PC-9 (cell line): ENCODE measurements around the gene CHSY1. TPM values are rescaled to one million over a fixed set of nuclear protein-coding genes. Genes with fewer than 3 reads are reported as not detected.

Experiments used
- BruUV-seq: library from RNA; stranded (reverse); fragments of 400-500 nt; replicated peaks from 2 replicates; lab custom pipeline; 2021; lab: Mats Ljungman, UMichigan
- CTCF ChIA-PET: fragments of 300-600 bp; sonication (Branson Sonifier 250); formaldehyde crosslinking; loops from one replicate; lab custom pipeline; 2022; ENCODE audit warnings: antibody characterized with exemption; lab: Charles Lee
- POLR2A ChIA-PET: fragments of 300-600 bp; sonication (Branson Sonifier 250); formaldehyde crosslinking; loops from one replicate; lab custom pipeline; 2022; ENCODE audit warnings: antibody characterized with exemption; ENCODE audit not compliant: unreplicated experiment; lab: Charles Lee
- DNase-seq, 2 experiments: peaks; one replicate each; pipeline versions ENCODE4 v3.0.0 to v3.0.0-alpha.2; 2015 to 2022; ENCODE audit warnings: mixed read lengths in 1 of 2
- H2AFZ ChIP-seq: fragments of 200-600 bp; sonication (generic); 2 replicates; pipeline ENCODE4 v1.8.1; 2017; ENCODE audit warnings: antibody characterized with exemption
- H3F3A ChIP-seq: fragments of 200-600 bp; sonication (generic); 2 replicates; pipeline ENCODE4 v1.8.1; 2017; ENCODE audit warnings: antibody characterized with exemption, mild to moderate bottlenecking, low read depth; ENCODE audit not compliant: insufficient read depth
- H3K27ac ChIP-seq: fragments of 200-600 bp; sonication (generic); 2 replicates; pipeline ENCODE4 v1.6.1; 2016; ENCODE audit warnings: mixed run types
- H3K27me3 ChIP-seq: fragments of 200-600 bp; sonication (generic); 2 replicates; pipeline ENCODE4 v1.6.1; 2016; ENCODE audit warnings: low read depth, mixed run types; ENCODE audit not compliant: insufficient read depth
- H3K36me3 ChIP-seq: fragments of 200-600 bp; sonication (generic); 2 replicates; pipeline ENCODE4 v1.6.1; 2016; ENCODE audit warnings: low read depth, mixed run types
- H3K4me1 ChIP-seq: fragments of 200-600 bp; sonication (generic); replicated peaks from 2 replicates; pipeline ENCODE4 v1.6.1; 2016; ENCODE audit warnings: mixed run types; ENCODE audit not compliant: insufficient read depth
- H3K4me2 ChIP-seq: fragments of 200-600 bp; sonication (generic); 2 replicates; pipeline ENCODE4 v1.6.1; 2017; ENCODE audit warnings: mixed run types
- H3K4me3 ChIP-seq: fragments of 200-600 bp; sonication (generic); 2 replicates; pipeline ENCODE4 v1.6.1; 2016; ENCODE audit warnings: mixed run types
- H3K79me2 ChIP-seq: fragments of 200-600 bp; sonication (generic); 2 replicates; pipeline ENCODE4 v1.6.1; 2017; ENCODE audit warnings: low read depth, mixed run types
- H3K9me2 ChIP-seq: fragments of 200-600 bp; sonication (generic); 2 replicates; pipeline ENCODE4 v1.8.1; 2017; ENCODE audit warnings: mild to moderate bottlenecking; ENCODE audit not compliant: insufficient read depth
- H3K9me3 ChIP-seq: fragments of 200-600 bp; sonication (generic); 2 replicates; pipeline ENCODE4 v1.8.1; 2016; ENCODE audit warnings: low read depth; ENCODE audit not compliant: insufficient read depth
- H4K20me1 ChIP-seq: fragments of 200-600 bp; sonication (generic); 2 replicates; pipeline ENCODE4 v1.8.1; 2017; ENCODE audit not compliant: insufficient read depth
- EZH2 ChIP-seq: fragments of 200-600 bp; sonication (generic); IDR thresholded peaks from 2 replicates; pipeline ENCODE4 v1.8.0; 2017; ENCODE audit warnings: antibody characterized with exemption, low read depth
- intact Hi-C: fragments of 100-400 bp; cut with micrococcal nuclease; formaldehyde crosslinking; loops from one replicate; pipeline ENCODE4 v1.10.0; 2022; ENCODE audit not compliant: unreplicated experiment
- total RNA-seq: library from RNA; stranded (reverse); gene quantifications from 2 replicates; pipeline ENCODE4 v1.2.3, GENCODE V29; 2021
- TF ChIP-seq, protein P1 (sequence below): fragments of 200-600 bp; sonication (generic); conservative IDR thresholded peaks from 2 replicates; pipeline ENCODE4 v1.6.1; 2017; ENCODE audit warnings: mixed run types, antibody characterized with exemption, mild to moderate bottlenecking, moderate library complexity

CHSY1 gene
- total RNA-seq, 1 experiment from 2014 or later = 10.7 TPM

DNA sequence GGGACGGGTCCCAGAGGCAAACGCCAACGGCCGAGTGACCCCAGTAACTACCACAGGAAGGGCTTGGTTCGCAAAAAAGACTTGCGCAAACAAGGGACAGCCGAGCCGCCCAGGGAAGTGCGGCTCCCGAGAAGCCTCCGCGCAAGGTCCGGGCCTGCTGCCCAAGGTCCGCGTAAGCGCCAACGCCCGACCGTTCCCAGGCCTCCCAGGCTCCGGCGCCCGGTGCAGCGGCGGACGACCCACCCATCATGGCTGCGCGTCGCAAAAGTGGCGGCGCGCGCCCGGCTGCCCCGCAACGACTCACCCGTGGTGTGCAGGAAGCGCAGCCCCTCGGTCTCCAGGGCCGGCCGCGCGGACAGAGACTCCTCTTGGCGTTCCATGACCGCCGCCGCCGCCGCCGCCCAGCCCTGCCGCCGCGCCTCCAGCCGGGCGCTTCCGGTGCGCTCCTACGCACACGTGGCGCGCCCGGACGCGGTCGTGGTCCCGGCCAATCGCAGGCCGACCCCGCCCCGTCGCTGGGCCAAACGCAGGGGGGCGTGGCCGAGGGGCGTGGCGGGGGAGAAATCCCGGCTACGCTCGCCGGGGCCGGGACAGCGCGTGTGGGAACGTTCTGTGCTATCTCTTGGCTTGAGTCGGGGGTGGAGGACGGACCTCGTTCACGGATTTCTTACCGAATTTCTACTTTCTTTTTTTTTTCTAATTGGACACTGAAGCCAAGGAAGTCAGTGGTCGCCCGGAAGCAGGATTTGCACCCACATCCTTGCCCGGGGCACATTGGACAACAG, 25.4 kb upstream of the CHSY1 start, which contains the start of gene SELENOS:
SELENOS (minus strand) TSS at position 448 of the 785 bp plus-strand sequence; CDS start at position 380, 68 bp downstream.
- CTCF ChIA-PET = no interaction called here
- peaks cover 22% of the 10 kb centered on the region for H3K36me3 ChIP-seq
- intact Hi-C loops = loop anchor here (1.0 kb wide), 1 partner anchor 26 kb away; no protein-coding TSS in a partner anchor
- no peaks in the 10 kb centered on the region for H3K9me2 ChIP-seq
- TF ChIP-seq, protein P1, sequence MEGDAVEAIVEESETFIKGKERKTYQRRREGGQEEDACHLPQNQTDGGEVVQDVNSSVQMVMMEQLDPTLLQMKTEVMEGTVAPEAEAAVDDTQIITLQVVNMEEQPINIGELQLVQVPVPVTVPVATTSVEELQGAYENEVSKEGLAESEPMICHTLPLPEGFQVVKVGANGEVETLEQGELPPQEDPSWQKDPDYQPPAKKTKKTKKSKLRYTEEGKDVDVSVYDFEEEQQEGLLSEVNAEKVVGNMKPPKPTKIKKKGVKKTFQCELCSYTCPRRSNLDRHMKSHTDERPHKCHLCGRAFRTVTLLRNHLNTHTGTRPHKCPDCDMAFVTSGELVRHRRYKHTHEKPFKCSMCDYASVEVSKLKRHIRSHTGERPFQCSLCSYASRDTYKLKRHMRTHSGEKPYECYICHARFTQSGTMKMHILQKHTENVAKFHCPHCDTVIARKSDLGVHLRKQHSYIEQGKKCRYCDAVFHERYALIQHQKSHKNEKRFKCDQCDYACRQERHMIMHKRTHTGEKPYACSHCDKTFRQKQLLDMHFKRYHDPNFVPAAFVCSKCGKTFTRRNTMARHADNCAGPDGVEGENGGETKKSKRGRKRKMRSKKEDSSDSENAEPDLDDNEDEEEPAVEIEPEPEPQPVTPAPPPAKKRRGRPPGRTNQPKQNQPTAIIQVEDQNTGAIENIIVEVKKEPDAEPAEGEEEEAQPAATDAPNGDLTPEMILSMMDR = no peak
- no peak for TF ChIP-seq EZH2
- H3K27ac ChIP-seq = peak within 1 kb of the TSS; percentile 47; the same call in 1 of the 2 replicates
- H3K27me3 ChIP-seq = no peaks in the 10 kb centered on the region
- TSS peak; percentile 57 for BruUV-seq
- peaks cover 10% of the 10 kb centered on the region for H4K20me1 ChIP-seq
- H3K9me3 ChIP-seq = no peaks in the 10 kb centered on the region
- peak; percentile 68 to 91 for DNase-seq
- peaks cover 18% of the 10 kb centered on the region for H3K4me1 ChIP-seq
- POLR2A ChIA-PET = no interaction called here
- H3K4me3 ChIP-seq = peak within 1 kb of the TSS; percentile 81
- H3K4me2 ChIP-seq = peak within 1 kb of the TSS; percentile 87
- peaks cover 24% of the 10 kb centered on the region for H3K79me2 ChIP-seq
- H2AFZ ChIP-seq = peak within 1 kb of the TSS; percentile 82
- H3F3A ChIP-seq = peaks cover 23% of the 10 kb centered on the region; the same call in 1 of the 2 replicates

DNA sequence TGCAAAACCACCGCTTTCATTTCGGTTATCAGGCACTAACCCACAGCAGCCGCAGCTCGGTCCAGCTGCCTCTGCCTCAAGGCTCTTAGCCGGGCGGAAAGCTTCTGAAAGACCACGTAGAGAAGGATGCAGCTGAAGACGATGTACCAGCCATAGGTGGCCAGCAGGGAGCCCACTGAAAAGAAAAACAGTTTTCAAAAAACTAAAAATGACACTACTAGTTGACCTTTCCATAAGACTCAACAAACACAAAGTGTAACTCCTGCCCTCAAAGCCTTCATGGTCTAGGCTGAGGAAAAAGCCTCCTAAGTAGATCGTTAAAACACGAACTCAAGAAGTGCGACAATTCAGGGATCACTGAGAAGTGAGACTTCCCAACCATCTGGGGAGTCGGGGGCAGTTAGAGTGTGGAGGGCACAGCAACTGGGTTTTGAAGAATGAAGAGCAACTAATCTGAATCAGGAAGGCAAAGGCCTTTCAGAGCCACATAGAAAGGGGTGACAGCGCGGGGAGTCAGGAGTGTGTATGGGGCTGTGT, 24.7 kb upstream of the CHSY1 start:
- Histone ChIP-seq H3K9me2 (no peaks in the 10 kb centered on the region), H3K4me1 (peaks cover 18% of the 10 kb centered on the region), H3K79me2 (peaks cover 24% of the 10 kb centered on the region), H3K27ac (peak overlapping the region; percentile 47; the same call in 1 of the 2 replicates), H2AFZ (peak overlapping the region; percentile 70), H3F3A (peaks cover 24% of the 10 kb centered on the region; the same call in 1 of the 2 replicates), H3K36me3 (peaks cover 28% of the 10 kb centered on the region), H4K20me1 (peaks cover 14% of the 10 kb centered on the region), H3K4me2 (peak overlapping the region; percentile 87), H3K9me3 (no peaks in the 10 kb centered on the region), H3K4me3 (peak overlapping the region; percentile 81), H3K27me3 (no peaks in the 10 kb centered on the region)
- intact Hi-C loops = loop anchor here (1.0 kb wide), 1 partner anchor 25 kb away; no protein-coding TSS in a partner anchor
- no TSS peak for BruUV-seq
- POLR2A ChIA-PET = no interaction called here
- no peak for TF ChIP-seq EZH2
- TF ChIP-seq, protein P1 = peak; percentile 52; the same call in 1 of the 2 replicates
- CTCF ChIA-PET = no interaction called here
- no peak for DNase-seq

DNA sequence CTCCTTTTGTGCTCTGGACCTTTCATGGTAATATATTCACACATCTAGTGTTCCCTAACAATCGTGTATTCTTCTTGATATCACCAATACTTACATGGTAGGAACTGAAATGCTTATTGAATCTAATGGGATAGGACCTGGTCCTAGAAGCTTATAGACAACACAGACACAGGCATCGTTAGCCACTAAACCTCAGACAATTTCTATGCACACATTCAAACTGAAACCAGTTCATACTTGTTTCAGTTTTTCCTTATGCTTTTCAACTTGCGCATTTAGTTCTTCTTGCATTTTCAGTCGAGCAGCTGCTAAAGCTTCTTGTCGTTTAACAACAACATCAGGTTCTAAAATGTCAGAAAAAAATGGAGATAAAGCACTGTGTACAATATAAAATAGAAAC, 23.2 kb upstream of the CHSY1 start:
- CTCF ChIA-PET = no interaction called here
- BruUV-seq = no TSS peak

More for the DNA sequence above, 23.2 kb upstream of the CHSY1 start:
- Histone ChIP-seq H3K79me2 (peaks cover 24% of the 10 kb centered on the region), H3K27ac (no peak overlapping the region), H3K9me2 (no peaks in the 10 kb centered on the region), H3K9me3 (no peaks in the 10 kb centered on the region), H3K4me1 (peaks cover 18% of the 10 kb centered on the region), H2AFZ (no peak overlapping the region), H3F3A (peaks cover 27% of the 10 kb centered on the region; the same call in 1 of the 2 replicates), H4K20me1 (peaks cover 14% of the 10 kb centered on the region), H3K4me2 (no peak overlapping the region), H3K4me3 (no peak overlapping the region), H3K36me3 (peaks cover 29% of the 10 kb centered on the region), H3K27me3 (no peaks in the 10 kb centered on the region)
- TF ChIP-seq, protein P1 = no peak
- no peak for TF ChIP-seq EZH2
- no peak for DNase-seq
- POLR2A ChIA-PET = no interaction called here
- intact Hi-C loops = no loop called here
